HCT116 (cell line): ENCODE results near the gene CTSZ.

Experiments used
- CTCF ChIP-seq, 3 experiments: fragments of 200-600 bp in 1 of 3; sonication (generic) in 1 of 3; IDR thresholded peaks in 2 of 3; conservative IDR thresholded peaks in 1 of 3; 2 replicates each; pipeline ENCODE4 v1.5.1; 2012 to 2017; ENCODE audit warnings: low read depth in 2 of 3, low read length in 2 of 3, antibody characterized with exemption in 1 of 3, borderline replicate concordance in 1 of 3, control low read depth in 1 of 3, mild to moderate bottlenecking in 1 of 3, mixed read lengths in 1 of 3, mixed run types in 1 of 3, moderate library complexity in 1 of 3; ENCODE audit not compliant: insufficient read depth in 1 of 3
- EZH2 ChIP-seq: fragments of 200-600 bp; sonication (generic); IDR thresholded peaks from 2 replicates; pipeline ENCODE4 v1.6.1; 2017; ENCODE audit warnings: antibody characterized with exemption, mixed run types
- EZH2phosphoT487 ChIP-seq: fragments of 200-600 bp; IDR thresholded peaks from 2 replicates; pipeline ENCODE4 v1.6.1; 2018; ENCODE audit warnings: antibody characterized with exemption, borderline replicate concordance
- JUND ChIP-seq: IDR thresholded peaks from 2 replicates; pipeline ENCODE4 v1.6.1; 2012
- POLR2AphosphoS5 ChIP-seq: IDR thresholded peaks from 2 replicates; pipeline ENCODE4 v1.6.1; 2011; ENCODE audit warnings: mild to moderate bottlenecking, low read depth, low read length, moderate library complexity
- TCF7L2 ChIP-seq: IDR thresholded peaks from 2 replicates; pipeline ENCODE4 v1.7.0; 2011; ENCODE audit warnings: borderline replicate concordance, inconsistent platforms; ENCODE audit not compliant: insufficient read depth, insufficient read length; ENCODE audit errors: extremely low read depth
- YY1 ChIP-seq: IDR thresholded peaks from 2 replicates; pipeline ENCODE4 v1.6.1; 2011; ENCODE audit warnings: low read length, low read depth, moderate library complexity, mild to moderate bottlenecking; ENCODE audit not compliant: insufficient replicate concordance; ENCODE audit errors: extremely low read depth
- TF ChIP-seq, protein P1 (sequence below): IDR thresholded peaks from 2 replicates; pipeline ENCODE4 v1.6.1; 2012; ENCODE audit warnings: low read depth

DNA sequence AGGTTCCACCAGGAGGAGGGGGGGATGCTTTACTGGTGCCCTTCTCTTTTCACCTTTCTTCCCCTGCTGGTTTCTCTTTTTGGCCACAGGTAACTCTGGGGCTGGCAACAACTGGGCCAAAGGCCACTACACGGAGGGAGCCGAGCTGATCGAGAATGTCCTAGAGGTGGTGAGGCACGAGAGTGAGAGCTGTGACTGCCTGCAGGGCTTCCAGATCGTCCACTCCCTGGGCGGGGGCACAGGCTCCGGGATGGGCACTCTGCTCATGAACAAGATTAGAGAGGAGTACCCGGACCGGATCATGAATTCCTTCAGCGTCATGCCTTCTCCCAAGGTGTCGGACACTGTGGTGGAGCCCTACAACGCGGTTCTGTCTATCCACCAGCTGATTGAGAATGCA, 16.6 kb upstream of the CTSZ start:
- TF ChIP-seq JUND (no peak), CTCF (IDR thresholded peaks at IDR 0.05 in 2 of 3, conservative IDR thresholded peaks at IDR 0.05 in 1 of 3; ENCODE audit: borderline replicate concordance in 1 of 3, insufficient read depth in 1 of 3, low read depth in 2 of 3, low read length in 2 of 3) (no peak), POLR2AphosphoS5 (no peak), YY1 (no peak), EZH2 (no peak), EZH2phosphoT487 (no peak), TCF7L2 (no peak)
- TF ChIP-seq, protein P1, sequence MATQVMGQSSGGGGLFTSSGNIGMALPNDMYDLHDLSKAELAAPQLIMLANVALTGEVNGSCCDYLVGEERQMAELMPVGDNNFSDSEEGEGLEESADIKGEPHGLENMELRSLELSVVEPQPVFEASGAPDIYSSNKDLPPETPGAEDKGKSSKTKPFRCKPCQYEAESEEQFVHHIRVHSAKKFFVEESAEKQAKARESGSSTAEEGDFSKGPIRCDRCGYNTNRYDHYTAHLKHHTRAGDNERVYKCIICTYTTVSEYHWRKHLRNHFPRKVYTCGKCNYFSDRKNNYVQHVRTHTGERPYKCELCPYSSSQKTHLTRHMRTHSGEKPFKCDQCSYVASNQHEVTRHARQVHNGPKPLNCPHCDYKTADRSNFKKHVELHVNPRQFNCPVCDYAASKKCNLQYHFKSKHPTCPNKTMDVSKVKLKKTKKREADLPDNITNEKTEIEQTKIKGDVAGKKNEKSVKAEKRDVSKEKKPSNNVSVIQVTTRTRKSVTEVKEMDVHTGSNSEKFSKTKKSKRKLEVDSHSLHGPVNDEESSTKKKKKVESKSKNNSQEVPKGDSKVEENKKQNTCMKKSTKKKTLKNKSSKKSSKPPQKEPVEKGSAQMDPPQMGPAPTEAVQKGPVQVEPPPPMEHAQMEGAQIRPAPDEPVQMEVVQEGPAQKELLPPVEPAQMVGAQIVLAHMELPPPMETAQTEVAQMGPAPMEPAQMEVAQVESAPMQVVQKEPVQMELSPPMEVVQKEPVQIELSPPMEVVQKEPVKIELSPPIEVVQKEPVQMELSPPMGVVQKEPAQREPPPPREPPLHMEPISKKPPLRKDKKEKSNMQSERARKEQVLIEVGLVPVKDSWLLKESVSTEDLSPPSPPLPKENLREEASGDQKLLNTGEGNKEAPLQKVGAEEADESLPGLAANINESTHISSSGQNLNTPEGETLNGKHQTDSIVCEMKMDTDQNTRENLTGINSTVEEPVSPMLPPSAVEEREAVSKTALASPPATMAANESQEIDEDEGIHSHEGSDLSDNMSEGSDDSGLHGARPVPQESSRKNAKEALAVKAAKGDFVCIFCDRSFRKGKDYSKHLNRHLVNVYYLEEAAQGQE: no peak
